ENCODE data around the gene ACTL6A.

ACTL6A gene

DNA sequence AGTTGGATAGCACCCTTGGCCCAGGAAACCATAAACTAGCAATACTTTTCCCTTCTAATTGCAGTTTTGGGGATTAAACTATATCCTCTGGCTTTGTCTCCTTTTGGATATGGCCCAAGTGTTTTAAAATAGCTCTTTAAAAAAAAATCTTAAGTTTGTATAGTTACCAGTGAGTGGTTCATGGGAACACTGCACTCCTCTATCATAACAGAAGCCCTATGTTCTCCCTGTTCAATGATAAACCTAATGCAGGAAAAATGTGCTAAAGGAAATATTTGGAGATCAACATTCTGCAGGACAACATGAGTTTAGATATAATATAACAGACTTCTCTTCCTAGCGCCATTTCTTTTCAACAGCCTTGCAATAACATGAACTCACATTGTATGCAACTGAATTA, 28.6 kb downstream of the ACTL6A start:
- DNase-seq, result no peak

DNA sequence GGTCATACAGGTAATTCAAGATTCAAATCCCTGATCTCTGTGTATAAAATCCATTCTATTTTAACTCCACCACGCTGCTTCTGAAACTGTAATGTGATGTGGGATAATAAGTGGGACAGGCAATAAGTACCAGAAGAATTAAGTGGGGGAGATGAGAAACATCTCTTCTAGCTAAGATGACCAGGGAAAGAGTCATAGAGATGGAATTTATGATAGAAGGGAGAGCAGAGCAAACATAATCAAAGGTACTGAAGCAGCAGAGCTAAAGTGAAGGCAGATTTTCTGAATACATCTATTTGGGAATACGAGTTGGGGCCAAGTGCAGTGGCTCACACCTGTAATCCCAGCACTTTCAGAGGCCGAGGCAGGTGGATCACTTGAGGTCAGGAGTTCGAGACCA, 36.8 kb downstream of the ACTL6A start:
- no peak for DNase-seq

DNA sequence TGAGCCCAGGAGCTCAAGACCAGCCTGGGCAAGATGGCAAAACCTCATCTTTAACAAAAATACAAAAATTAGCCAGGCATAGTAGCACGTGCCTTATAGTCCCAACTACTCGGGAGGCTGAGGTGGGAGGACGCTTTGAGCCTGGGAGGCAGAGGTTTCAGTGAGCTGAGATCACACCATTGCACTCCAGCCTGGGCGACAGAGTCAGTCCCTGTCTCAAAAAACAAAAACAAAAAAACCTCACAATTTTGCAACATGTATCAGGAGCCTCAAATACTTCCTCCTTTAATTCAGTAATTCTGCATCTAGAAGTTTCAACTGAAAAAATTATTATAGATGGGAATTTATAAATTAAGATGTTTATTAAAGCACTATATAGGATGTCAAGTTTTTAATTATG, 40.6 kb downstream of the ACTL6A start:
- DNase-seq, result no peak

DNA sequence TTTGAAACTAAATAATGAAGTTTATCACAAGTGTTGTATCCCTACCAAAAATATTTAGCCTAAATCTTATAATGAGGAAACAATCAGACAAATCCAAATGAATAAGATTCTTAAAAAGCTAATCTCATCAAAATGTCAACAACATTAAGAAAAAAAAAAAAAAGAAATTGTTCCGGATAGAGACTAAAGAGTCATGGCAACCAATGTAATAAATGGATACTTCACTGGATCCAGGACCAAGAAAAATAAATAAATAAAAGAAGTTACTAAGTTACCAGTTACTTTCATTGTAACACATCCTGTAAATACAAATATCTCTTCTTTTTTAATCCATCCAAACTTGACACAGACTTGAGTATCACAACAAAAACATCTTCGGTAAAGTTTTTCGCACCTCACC, 41.1 kb downstream of the ACTL6A start:
- no peak for DNase-seq

DNA sequence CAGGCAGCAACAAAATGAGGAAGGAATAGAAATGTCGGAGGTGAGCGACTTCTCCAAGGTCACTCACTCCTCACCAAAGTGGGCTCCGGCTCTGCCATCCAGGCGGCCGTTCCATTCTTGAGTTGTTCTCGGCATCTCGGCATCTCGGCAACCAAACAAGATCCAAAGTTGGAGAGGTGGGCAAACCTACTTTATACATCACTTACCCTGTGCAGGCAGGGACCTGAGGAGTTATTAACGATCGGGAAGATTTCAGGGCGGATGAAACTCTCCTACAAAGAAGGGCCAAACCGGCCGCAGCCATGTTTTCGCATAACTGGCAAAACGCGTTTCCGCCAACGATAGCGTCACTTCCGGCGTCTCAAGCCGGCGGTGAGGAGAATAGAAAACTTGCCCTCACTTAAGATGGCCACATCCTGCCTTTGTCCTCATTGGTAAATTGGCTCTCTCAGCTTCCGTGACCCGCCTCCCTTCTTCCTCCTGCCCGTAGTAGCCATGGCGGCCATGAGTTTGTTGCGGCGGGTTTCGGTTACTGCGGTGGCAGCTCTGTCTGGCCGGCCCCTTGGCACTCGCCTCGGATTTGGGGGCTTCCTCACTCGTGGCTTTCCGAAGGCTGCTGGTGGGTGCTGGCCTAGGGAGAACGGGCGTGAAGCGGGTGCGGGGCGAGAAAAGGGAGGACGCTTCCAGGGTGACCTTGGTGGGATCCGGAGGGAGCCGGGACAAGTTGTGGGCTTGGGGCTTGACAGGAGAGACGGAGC, 41.8 kb downstream of the ACTL6A start, which contains the start of the genes MRPL47 and NDUFB5:
MRPL47 (minus strand) TSS at position 318 of the 758 bp plus-strand sequence; CDS start at position 304, 14 bp downstream.
NDUFB5 (plus strand) TSS at position 474 of the 758 bp plus-strand sequence; CDS start at position 496, 22 bp downstream.
- peak; percentile 92 to 97 for DNase-seq

DNA sequence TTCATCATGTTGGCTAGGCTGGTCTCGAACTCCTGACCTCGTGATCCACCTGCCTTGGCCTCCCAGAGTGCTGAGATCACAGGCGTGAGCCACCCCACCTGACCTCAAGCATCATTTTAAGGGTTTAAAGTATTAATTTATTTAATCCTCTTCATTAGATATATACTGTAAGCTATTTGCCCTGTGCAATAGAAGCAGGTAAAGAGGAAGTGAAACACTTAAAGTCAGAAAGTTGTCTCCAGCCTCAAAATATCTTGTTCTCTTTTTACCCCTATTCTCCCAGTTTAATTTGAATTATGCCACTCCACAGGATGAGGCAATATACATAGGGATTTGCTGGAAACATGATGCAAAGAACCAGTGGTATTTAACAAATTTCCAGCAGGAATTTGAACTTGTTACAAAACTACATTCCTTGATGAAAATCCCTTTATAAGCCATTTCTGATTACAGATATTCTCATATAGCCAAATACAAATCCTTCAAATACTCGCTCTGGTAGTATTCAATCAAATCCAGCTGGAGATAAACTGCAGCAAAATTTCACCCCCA, 43.9 kb downstream of the ACTL6A start:
- no peak for DNase-seq

DNA sequence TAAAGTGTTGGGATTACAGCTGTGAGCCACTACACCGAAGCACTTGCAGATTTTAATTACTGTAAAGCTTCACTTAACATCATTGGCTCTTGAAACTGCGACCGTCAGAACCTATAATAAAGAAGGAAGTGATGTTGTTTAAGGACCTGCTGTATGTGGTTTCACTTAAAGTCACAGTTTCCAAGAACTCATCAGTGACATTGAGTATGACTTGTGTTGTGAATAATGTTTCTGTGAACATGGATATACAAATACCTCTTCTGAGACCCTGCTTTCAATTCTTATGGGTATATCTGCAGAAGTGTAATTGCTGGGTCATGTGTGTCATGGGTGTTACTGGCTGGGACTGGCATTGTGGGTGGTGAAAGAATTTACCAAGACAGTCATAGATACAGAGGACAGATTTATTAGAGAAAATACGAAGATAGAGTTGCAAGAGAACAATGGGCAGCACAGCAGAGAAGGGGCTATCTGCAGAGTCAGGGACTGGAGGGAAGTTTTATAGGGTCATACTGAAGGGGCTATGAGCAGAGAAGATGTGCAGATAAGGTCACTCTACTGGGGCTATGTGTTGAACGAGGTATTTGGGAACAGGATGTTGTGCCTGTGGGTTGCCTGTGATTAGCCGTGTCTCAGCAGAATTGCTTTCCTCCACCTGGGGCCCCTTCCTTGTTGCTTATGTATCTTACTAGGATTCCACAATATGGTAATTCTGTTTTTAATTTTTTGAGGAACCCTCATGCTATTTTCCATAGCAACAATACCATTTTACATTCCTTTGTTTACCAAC, 46.4 kb downstream of the ACTL6A start:
- DNase-seq, result no peak

DNA sequence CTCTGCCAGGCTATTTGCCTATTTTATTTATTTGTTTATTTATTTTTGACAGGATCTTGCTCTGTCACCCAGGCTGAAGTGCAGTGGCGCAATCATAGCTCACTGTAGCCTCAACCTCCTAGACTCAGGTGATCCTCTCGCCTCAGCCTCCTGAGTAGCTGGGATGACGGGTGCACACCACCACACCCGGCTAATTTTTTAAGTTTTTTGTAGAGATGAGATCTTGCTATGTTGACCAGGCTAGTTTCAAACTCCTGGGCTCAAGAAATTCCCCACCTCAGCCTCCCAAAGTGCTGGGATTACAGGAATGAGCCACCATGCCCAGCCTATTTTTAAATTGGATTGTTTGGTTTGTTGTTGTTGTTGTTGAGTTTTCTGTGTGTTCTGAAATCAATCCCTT, 47.3 kb downstream of the ACTL6A start:
- no peak for DNase-seq

DNA sequence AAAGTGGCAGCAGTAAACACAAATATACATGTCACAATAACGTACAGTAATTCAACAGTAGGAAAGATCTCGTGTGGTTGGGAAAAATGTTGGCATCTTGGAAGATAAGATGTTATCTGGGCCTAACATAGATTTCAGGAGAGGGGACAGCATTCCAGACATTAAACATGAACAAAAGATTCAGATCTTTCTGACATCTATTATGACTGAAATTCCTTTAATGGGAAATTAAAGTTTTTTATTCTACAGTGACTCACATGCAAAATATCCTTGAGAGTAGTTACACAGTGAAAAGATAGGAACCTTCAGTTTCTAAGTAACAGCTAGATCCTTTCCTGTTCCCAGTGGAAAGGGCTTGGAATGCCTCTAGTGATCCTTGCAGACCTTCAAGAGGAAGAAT, 51.1 kb downstream of the ACTL6A start:
- no peak for DNase-seq

DNA sequence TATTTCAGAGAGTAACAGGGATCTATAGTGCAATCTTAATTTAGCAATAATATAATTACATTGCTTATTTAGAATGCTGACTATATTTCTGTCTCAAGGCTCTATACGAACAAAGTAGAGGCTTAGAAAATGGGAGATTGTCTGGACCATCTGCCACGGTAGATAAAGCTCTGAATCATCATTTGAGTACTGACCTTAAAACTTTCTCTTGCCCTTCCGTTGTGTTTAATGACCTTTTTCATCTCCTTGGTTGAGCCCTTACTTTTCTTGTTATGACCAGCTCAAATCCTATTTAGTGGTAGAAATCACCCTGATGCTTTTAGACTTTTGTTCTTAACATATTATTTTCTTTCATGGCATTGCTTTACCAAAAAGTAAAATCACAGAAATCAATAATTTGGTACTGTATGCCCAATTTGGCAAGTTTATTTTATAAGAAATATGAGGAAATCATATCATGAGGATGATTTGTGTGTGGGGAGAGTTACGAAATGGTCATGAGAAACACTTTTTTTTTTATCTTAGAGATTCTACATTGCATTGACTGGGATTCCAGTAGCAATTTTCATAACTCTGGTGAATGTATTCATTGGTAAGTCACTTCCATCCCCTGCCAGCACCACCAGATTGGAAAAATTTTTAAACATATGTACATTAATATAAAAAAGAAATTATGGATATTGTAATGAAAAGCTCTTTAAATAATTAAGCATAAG, 52.9 kb downstream of the ACTL6A start:
- no peak for DNase-seq

DNA sequence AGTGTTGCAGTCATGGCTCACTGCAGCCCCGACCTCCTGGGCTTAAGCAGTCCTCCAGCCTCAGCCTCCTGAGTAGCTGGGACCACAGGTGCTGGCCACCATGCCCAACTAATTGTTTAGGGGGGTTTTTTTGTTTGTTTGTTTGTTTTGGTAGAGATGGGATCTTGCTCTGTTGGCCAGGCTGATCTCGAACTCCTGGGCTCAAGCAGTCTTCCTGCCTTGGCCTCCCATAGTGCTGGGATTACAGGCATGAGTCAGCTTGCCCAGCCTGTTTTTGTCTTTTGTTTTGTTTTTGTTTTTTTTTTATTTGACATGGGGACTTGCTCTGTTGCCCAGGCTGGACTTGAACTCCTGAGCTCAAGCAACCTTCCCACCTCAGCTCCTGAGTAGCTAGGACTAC, 59.3 kb downstream of the ACTL6A start:
- DNase-seq, result no peak

DNA sequence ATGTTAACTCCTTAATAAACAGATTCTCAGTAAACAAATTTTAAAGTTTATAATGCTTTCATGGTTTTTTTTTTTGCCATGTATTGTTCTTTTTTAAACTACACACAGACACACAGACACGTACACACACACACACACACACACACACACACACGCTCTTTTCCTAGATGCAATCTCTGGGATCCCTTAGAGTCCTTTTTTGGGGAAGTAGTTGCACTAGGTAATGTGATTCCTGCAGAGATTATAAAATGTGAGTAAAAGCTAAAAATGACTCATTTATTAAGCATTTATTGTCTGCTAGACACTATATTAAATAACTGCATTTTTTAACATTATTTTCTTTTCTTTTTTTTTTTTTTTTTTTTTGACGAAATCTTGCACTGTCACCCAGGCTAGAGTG, 61.7 kb downstream of the ACTL6A start:
- DNase-seq, result no peak

DNA sequence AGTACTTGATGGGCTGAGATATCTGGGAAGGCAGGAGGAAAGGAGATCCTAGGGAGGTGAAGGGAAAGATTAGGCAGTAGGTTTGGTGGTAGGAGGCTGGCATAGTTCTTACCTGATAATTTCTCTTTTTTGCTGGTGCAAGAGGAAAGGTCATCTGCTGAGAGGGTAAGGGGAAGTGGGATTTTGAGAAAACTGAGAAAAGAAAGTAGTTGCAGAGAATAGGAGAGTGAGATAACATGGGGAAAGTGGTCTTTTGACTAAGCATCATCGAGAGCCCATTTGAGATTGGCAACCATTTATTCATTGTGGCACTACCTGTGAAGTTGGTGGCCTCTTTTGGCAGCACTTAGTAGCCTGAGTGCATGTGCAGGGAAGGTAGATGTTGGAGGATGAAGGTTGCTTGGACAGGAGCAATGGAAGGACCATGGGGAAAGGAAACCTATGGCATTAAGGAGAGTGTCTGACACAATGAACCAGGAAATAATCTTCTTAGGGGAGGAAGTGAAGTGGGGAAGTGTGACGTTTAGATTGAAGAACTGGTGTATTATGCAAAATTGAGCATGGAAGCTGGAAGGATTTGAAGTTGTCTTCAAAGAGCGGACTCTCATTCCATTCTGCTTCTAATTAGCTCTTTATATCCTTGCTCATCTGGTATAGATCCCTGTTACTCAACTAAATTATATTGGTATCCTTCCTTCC, 68.2 kb downstream of the ACTL6A start:
- no peak for DNase-seq
